RWPE2 (cell line): ENCODE results near the gene PDE7B.
"Not testable (repeated sequence)": the region's sequence is repeated elsewhere in the genome, so short reads cannot be mapped to it uniquely, and the experiment has no call there.

Source experiments
- ATAC-seq: fragments of 200-7000 bp; cut with Tn5 transposase; 3 replicates; pipeline ENCODE4 v1.9.1; 2021; ENCODE audit warnings: low read depth
- DNase-seq: peaks from one replicate; pipeline ENCODE4 v3.0.0-alpha.2; 2020; ENCODE audit warnings: low spot score
- H3K27ac ChIP-seq: fragments of 450-650 bp; 2 replicates; pipeline ENCODE4 v1.5.1; 2017; ENCODE audit warnings: mild to moderate bottlenecking; ENCODE audit not compliant: poor library complexity, severe bottlenecking
- H3K27me3 ChIP-seq: fragments of 250-450 bp; sonication (Bioruptor Pico); 2 replicates; pipeline ENCODE4 v1.5.1; 2021; ENCODE audit warnings: mild to moderate bottlenecking, moderate library complexity; ENCODE audit not compliant: insufficient read depth, poor library complexity, severe bottlenecking
- H3K36me3 ChIP-seq: fragments of 250-450 bp; sonication (Bioruptor Pico); 2 replicates; pipeline ENCODE4 v1.5.1; 2020; ENCODE audit warnings: low read depth, mild to moderate bottlenecking, moderate library complexity
- H3K4me1 ChIP-seq: fragments of 250-450 bp; sonication (Bioruptor Pico); 2 replicates; pipeline ENCODE4 v1.5.1; 2021; ENCODE audit warnings: mild to moderate bottlenecking, moderate library complexity; ENCODE audit not compliant: insufficient read depth, poor library complexity, severe bottlenecking
- H3K4me3 ChIP-seq: fragments of 250-450 bp; sonication (Bioruptor Pico); 2 replicates; pipeline ENCODE4 v1.5.1; 2021; ENCODE audit warnings: mild to moderate bottlenecking, moderate library complexity; ENCODE audit not compliant: severe bottlenecking
- H3K9me3 ChIP-seq: fragments of 250-450 bp; sonication (Bioruptor Pico); 2 replicates; pipeline ENCODE4 v1.5.1; 2021; ENCODE audit warnings: mild to moderate bottlenecking, moderate library complexity; ENCODE audit not compliant: severe bottlenecking
- TF ChIP-seq, protein P1 (sequence below): fragments of 450-650 bp; IDR thresholded peaks from one replicate; pipeline ENCODE4 v1.5.1; 2017; ENCODE audit warnings: mild to moderate bottlenecking, moderate library complexity; ENCODE audit not compliant: poor library complexity, severe bottlenecking

Gene PDE7B

DNA sequence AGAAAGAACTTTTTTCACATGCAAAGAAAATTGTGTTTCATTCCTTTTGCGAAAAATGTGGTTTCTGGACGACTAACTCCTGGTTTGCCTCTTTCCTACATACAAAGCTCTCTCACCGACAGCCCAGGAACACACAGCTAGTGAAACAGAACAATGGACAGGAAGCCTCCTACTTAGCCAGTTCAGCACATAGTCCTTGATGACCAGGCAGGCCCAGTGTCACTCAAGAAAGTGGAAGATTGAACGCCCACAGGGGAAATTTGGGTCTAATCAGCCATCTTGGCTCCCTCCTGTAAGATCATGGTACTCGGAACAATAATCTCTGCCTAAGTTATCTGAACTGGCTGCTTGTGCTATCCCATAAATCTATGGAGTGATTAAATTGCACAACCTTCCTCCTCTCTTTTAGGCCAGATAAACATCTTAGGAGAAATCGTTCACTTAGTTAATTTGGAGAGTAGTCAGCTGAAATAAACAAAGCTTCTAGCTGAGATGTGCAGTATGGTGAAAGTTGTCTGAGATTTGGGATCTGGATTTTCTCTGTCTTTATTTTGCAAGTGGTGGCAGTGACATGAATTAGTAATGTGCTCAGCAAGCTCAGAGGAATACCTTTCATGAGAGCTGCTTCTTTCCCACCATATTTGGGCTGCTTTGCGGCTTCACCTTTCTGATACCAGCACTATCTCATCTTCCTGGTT is 251.6 kb downstream of the PDE7B start:
- peaks cover 3% of the 10 kb centered on the region for H3K27me3 ChIP-seq
- no peak for ATAC-seq
- TF ChIP-seq, protein P1, sequence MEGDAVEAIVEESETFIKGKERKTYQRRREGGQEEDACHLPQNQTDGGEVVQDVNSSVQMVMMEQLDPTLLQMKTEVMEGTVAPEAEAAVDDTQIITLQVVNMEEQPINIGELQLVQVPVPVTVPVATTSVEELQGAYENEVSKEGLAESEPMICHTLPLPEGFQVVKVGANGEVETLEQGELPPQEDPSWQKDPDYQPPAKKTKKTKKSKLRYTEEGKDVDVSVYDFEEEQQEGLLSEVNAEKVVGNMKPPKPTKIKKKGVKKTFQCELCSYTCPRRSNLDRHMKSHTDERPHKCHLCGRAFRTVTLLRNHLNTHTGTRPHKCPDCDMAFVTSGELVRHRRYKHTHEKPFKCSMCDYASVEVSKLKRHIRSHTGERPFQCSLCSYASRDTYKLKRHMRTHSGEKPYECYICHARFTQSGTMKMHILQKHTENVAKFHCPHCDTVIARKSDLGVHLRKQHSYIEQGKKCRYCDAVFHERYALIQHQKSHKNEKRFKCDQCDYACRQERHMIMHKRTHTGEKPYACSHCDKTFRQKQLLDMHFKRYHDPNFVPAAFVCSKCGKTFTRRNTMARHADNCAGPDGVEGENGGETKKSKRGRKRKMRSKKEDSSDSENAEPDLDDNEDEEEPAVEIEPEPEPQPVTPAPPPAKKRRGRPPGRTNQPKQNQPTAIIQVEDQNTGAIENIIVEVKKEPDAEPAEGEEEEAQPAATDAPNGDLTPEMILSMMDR, result no peak
- no peaks in the 10 kb centered on the region for H3K4me1 ChIP-seq
- H3K9me3 ChIP-seq, result no peaks in the 10 kb centered on the region
- no peak overlapping the region for H3K4me3 ChIP-seq
- H3K36me3 ChIP-seq, result no peaks in the 10 kb centered on the region
- DNase-seq, result no peak
- H3K27ac ChIP-seq, result no peak overlapping the region

DNA sequence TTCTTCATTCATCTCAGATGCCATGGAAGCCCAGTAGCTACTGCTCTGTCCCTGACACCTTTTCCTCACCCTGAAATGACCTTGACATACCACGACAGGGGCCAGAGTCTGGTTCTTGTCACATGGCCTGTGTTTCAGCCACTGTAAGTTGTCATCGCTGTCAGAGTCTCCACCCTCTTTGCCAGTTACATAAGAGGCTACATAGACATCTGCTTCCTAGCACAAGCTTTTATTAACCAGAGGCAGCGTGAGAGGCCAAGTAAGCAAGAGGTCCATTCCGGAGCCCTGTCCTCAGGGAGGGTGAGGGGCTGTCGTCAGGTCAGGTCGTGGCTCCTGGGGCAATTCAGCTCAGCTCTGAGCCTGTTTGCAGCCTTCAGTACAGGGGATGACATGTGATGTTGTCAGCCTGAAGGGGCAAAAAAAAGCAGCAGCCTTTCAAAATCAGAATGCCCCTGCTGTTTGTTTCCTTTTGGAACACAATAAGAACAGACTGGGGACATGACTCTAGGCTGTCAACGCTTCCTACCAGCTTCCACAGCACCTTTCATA is 252.3 kb downstream of the PDE7B start:
- no peaks in the 10 kb centered on the region for H3K9me3 ChIP-seq
- no peak overlapping the region for H3K27ac ChIP-seq
- H3K27me3 ChIP-seq, result peaks cover 3% of the 10 kb centered on the region
- DNase-seq (no peak), ATAC-seq (no peak)
- no peaks in the 10 kb centered on the region for H3K4me1 ChIP-seq
- H3K36me3 ChIP-seq, result no peaks in the 10 kb centered on the region
- TF ChIP-seq, protein P1, result no peak
- no peak overlapping the region for H3K4me3 ChIP-seq

DNA sequence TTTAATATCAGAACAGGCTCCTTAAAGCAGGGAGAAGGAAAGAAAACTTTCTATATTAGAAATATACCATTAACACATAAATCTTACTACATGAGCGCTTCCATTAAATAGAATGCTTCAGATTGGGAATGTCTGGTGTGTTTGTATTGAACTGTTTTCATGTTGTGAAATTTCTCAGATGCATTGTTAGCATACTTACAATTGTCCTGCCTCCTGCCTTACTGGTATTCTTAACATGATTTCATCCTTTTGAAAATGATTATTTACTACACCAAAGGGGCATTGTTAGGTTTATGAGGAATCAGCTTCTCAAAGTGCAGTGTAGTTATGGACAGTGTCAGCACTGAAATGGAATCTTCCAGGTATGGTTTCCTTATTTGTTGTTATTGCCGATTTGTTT is 253.1 kb downstream of the PDE7B start:
- Histone ChIP-seq H3K9me3 (no peaks in the 10 kb centered on the region), H3K27me3 (peaks cover 3% of the 10 kb centered on the region), H3K4me3 (no peak overlapping the region), H3K27ac (no peak overlapping the region), H3K4me1 (no peaks in the 10 kb centered on the region), H3K36me3 (no peaks in the 10 kb centered on the region)
- ATAC-seq (no peak), DNase-seq (no peak)
- TF ChIP-seq, protein P1, result no peak

DNA sequence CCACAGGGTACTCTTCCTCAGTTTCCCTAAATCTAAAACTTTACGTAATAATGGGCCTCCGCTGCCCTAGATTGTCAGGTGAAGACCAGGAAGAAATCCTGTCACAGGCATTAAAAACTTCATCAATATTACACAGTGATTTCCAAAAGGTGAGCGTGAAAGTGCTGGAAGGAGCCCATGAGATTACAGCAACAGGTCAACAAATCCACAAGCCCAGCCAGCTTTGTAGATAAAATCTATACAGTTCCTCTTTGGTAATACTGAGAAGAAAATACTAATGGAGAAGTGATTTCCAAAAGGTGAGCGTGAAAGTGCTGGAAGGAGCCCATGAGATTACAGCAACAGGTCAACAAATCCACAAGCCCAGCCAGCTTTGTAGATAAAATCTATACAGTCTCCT is 254.3 kb downstream of the PDE7B start:
- H3K27ac ChIP-seq, H3K4me3 ChIP-seq, H3K36me3 ChIP-seq, H3K9me3 ChIP-seq, H3K27me3 ChIP-seq, H3K4me1 ChIP-seq, DNase-seq, ATAC-seq: not testable (repeated sequence)

DNA sequence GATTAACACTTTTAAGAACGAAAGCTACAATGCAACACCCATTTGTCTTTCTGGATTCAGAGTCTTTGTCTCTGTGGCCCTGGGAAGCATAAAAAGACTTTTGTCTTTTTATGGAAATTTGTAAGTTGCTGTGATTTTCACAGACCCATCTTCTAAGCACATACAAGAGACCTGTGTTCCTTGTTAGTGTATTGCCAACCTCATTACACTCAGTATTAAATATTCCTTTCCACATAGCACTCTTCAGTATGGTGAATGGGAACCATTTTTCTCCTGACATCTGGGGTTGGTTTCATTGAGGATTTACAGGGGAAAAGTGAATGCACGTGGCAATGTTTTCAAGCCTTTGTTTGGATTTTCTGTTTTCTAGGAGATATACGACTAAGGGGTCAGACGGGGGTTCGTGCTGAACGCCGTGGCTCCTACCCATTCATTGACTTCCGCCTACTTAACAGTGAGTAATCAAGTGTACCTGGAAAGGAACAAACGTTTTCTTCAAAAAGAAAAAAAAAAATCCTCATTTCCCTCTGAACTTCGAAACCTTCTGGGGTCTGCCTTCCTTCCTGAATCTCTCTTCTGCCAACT is 257.0 kb downstream of the PDE7B start:
- no peaks in the 10 kb centered on the region for H3K4me1 ChIP-seq
- no peaks in the 10 kb centered on the region for H3K9me3 ChIP-seq
- ATAC-seq, result no peak
- no peak overlapping the region for H3K27ac ChIP-seq
- H3K27me3 ChIP-seq, result peaks cover 3% of the 10 kb centered on the region
- TF ChIP-seq, protein P1, result no peak
- no peak overlapping the region for H3K4me3 ChIP-seq
- DNase-seq, result no peak
- H3K36me3 ChIP-seq, result no peaks in the 10 kb centered on the region
